ENCODE results near the gene HES4. TPM values are rescaled to one million over a fixed set of nuclear protein-coding genes. Genes with fewer than 3 reads are reported as not detected.
A peak's percentile ranks its signal among the peaks of the same experiment; 100 is the strongest.

The HES4 gene
- total and polyA plus RNA-seq, 10 of the 15 experiments (the other 5 are each of a cell fraction or from before 2014, with no cell fraction given): 0.44 to 1.7 (median 0.85) TPM; not detected in 5

DNA sequence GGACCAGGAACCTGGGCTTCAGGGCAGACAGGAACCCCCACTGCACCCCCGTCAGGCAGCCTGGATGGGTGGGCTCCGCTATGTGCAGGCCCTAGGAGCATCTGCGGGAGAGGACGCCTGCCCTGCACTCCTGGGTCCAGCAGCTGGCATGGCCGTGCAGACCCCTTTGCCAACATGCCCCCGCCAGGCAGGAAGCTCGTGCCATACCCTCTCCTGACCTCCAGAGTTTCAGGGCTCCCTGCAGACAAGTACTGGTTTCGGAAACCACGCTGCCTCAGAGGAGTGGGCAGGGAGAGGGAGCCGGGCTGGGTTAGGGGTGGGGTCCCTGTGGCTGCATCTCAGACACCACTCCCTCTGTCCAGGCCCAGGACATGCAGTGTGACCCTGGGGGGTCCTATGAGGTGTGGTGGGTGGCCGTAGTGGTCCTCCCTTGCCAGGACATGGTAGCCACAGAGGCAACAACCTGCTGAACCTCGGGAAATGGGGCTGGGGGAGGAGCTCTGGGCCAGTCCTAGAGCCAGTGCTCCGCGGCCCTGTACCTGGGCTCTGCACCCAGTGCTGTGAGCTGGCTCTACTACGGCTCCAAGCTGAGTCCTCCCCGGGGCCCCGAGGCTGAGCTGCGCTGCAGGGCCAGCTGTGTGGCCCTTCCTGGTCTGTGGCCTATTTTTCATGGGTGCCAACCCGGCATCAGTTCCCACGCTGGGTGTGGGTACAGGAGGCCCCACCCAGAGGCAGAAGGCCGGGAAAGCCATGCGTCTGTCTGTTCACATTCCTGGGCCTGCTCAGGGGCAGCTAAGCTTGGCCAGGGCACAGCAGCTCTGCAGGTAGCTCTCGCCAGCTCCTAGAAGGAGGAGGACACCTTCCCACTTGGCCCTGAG is 32.2 kb downstream of the HES4 start (continued):
- TF ChIP-seq PRDM15 (CRISPR knock-in tag; IDR thresholded peaks at IDR 0.05): no peak
- TF ChIP-seq NRF1 (conservative IDR thresholded peaks at IDR 0.05; ENCODE audit: low read depth, low read length): no peak
- TF ChIP-seq SIN3A (IDR thresholded peaks at IDR 0.05; ENCODE audit: low read depth, low read length): no peak
- no peak for TF ChIP-seq NBN (IDR thresholded peaks at IDR 0.05)

GRCh38 chr1:966704-967300 is 33.1 kb downstream of the HES4 start:
- Histone ChIP-seq H3K4me2 (ENCODE audit: control insufficient read depth, insufficient read depth) (peak overlapping the region; percentile 97), H3K9me3 (replicated peaks; ENCODE audit: control insufficient read depth, insufficient read depth, low read length) (no peaks in the 10 kb centered on the region), H4K20me1 (ENCODE audit: control insufficient read depth, insufficient read depth) (no peaks in the 10 kb centered on the region), H3K27ac (ENCODE audit: control insufficient read depth, insufficient read depth) (peak overlapping the region; percentile 44; the same call in 1 of the 2 replicates), H3K79me2 (ENCODE audit: control insufficient read depth, insufficient read depth, low read length) (no peaks in the 10 kb centered on the region), H3K36me3 (ENCODE audit: control insufficient read depth in 2 of 2, insufficient read depth in 2 of 2, low read length in 1 of 2) (no peaks in the 10 kb centered on the region; a peak in 1 of 4 replicates), H3K4me3 (peak overlapping the region; percentile 72), H2AFZ (ENCODE audit: control insufficient read depth, low read depth, low read length) (peak overlapping the region; percentile 90), H3K9ac (ENCODE audit: control insufficient read depth, insufficient read depth, low read length) (peak overlapping the region; percentile 69), H3K27me3 (replicated peaks in 1 of 2; ENCODE audit: control insufficient read depth in 2 of 2, insufficient read depth in 2 of 2, low read length in 1 of 2) (no peaks in the 10 kb centered on the region), H3K4me1 (ENCODE audit: control insufficient read depth, insufficient read depth, low read length) (peaks cover 9% of the 10 kb centered on the region)
- ChIA-PET SMC1A (ENCODE audit: uncharacterized antibody, unreplicated experiment) (interaction anchor here (0.7 to 1.1 kb wide), 2 partner anchors 16 to 18 kb away, joined by 3 read pairs; no protein-coding TSS in a partner anchor), POLR2A (interaction anchor here (0.8 to 1.1 kb wide), 5 partner anchors 15 to 306 kb away, joined by 3 read pairs; partner anchors contain the start of genes ISG15, PERM1 and UBE2J2), RAD21 (ENCODE audit: unreplicated experiment) (interaction anchor here (0.8 to 1.1 kb wide), 4 partner anchors 25 to 61 kb away, joined by 3 to 5 read pairs (median 4); no protein-coding TSS in a partner anchor), CTCF (interaction anchor here (0.7 to 1.0 kb wide), 3 partner anchors 34 to 92 kb away, joined by 3 to 4 read pairs (median 3); partner anchors contain the start of gene ISG15)
- DNase-seq (ENCODE audit: low read depth, low spot score): no peak
- no TSS peak for BruUV-seq (replicated peaks)
- in situ Hi-C loops (cut with MboI): no loop called here
- intact Hi-C loops (cut with micrococcal nuclease; ENCODE audit: unreplicated experiment): no loop called here
- under 1% methylated on average over 51 of the region's 60 CpGs for WGBS (ENCODE audit: insufficient coverage, insufficient replicate concordance, low lambda C conversion rate, missing lambda C conversion rate)
- peak; percentile 95 for ATAC-seq
- peak; percentile 44 for FAIRE-seq
- TF ChIP-seq YBX1 (IDR thresholded peaks at IDR 0.05) (no peak), SMAD5 (IDR thresholded peaks at IDR 0.05; ENCODE audit: low read depth) (no peak), WRNIP1 (IDR thresholded peaks at IDR 0.05; ENCODE audit: borderline replicate concordance, low read depth, low read length) (no peak), ZNF622 (IDR thresholded peaks at IDR 0.05) (no peak), NBN (IDR thresholded peaks at IDR 0.05) (no peak), CTCF (IDR thresholded peaks at IDR 0.05 in 2 of 3, conservative IDR thresholded peaks at IDR 0.05 in 1 of 3; ENCODE audit: control insufficient read depth in 2 of 3, extremely low read depth in 1 of 3, insufficient read depth in 1 of 3, low read depth in 3 of 3, low read length in 3 of 3) (no peak), SMC3 (IDR thresholded peaks at IDR 0.05; ENCODE audit: borderline replicate concordance, low read length) (no peak), EZH2 (IDR thresholded peaks at IDR 0.05; ENCODE audit: borderline replicate concordance, control insufficient read depth, low read depth, low read length) (no peak), SIX5 (IDR thresholded peaks at IDR 0.05; ENCODE audit: low read depth, low read length, severe bottlenecking) (no peak), JUND (IDR thresholded peaks at IDR 0.05; ENCODE audit: low read depth, low read length) (no peak), ZNF217 (IDR thresholded peaks at IDR 0.05) (no peak), MYB (IDR thresholded peaks at IDR 0.05; ENCODE audit: borderline replicate concordance, low read depth, low read length) (no peak)

Measured in GM12878 (cell line).